ENCODE results near the gene ICAM5.
"Not testable (repeated sequence)": the region's sequence is repeated elsewhere in the genome, so short reads cannot be mapped to it uniquely, and the experiment has no call there.

ICAM5 gene

DNA sequence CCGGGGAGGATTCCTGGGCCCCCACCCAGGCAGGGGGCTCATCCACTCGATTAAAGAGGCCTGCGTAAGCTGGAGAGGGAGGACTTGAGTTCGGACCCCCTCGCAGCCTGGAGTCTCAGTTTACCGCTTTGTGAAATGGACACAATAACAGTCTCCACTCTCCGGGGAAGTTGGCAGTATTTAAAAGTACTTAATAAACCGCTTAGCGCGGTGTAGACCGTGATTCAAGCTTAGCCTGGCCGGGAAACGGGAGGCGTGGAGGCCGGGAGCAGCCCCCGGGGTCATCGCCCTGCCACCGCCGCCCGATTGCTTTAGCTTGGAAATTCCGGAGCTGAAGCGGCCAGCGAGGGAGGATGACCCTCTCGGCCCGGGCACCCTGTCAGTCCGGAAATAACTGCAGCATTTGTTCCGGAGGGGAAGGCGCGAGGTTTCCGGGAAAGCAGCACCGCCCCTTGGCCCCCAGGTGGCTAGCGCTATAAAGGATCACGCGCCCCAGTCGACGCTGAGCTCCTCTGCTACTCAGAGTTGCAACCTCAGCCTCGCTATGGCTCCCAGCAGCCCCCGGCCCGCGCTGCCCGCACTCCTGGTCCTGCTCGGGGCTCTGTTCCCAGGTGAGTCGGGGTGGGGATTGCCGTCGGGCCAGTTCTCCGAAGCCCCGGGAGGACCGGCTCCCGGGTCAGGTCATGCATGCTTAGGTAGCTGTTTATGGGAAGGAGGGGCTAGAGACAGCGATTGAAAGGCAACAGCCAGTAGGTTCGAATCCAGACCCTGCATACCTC is 18.9 kb upstream of the ICAM5 start, which contains the start of gene ICAM1:
ICAM1 (plus strand) TSS at position 505 of the 779 bp plus-strand sequence; CDS start at position 545, 40 bp downstream.
- DNase-seq = peak; percentile 29

DNA sequence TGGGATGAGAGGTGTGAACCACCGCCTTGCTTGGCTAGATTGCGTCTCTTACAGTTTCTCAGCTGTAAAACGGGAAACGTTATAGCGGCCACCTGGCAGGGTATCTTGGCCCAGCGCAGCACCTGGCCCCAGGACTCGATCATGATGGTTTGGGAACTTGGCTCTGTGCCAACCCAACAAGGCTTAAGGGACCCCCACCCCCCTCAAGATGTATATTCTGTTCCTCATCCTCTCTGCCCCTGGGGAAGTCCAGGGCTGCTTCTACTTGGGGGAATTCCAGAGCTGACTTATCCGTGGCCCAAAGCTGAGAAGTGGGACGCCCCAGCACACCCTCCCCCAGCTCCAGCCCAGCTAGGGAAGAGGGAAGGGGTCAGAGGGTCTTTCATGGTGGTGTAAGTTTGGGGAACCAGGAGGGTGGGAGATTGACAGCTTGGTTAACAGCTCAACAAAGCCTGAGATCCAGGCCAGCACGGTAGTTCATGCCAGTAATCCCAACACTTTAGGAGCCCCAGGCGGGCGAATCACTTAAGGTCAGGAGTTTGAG is 18.1 kb upstream of the ICAM5 start:
- no peak for DNase-seq

DNA sequence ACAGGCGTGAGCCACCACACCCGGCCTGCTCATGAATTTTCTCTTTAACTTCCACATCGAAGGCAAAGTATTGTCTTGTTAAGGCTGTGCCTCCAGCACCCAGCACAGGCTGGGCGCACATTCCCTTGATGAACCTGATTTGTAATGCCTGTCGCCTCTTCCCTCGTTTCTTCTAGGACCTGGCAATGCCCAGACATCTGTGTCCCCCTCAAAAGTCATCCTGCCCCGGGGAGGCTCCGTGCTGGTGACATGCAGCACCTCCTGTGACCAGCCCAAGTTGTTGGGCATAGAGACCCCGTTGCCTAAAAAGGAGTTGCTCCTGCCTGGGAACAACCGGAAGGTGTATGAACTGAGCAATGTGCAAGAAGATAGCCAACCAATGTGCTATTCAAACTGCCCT is 15.2 kb upstream of the ICAM5 start:
- DNase-seq = no peak

DNA sequence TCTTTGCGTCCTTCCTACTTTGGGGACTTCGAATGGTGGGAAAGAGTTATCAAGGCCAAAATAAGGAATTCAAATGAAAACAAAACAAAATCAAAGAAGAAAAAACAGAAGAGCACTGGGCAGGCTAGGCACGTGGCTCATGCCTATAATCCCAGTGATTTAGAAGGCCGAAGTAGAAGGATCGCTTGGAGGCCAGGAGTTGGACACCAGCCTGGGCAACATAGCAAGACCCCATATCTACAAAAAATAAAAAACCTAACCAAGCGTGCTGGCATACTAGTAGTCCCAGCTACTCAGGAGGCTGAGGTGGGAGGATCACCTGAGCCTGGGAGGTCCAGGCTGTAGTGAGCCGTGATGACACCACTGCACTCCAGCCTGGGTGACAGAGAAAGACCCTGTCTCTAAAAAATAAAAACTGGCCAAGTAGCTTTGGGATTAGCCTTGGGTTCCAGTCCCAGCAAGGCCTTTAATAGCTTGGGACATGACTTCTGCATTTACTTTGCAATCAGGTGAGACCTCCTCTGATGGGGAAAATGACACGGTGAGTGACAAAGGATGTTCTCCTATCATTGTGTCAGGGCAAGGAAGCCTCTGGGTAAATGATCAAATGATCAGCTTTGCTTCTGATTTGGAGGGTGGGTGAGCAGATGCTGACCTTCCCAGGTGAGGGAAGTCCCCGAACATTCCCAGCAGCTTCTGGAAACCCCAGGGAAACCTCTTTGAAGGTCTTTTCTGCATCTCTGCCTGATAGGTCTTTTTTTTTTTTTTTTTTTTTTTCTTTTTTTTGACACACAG is 11.8 kb upstream of the ICAM5 start:
- DNase-seq = no peak

DNA sequence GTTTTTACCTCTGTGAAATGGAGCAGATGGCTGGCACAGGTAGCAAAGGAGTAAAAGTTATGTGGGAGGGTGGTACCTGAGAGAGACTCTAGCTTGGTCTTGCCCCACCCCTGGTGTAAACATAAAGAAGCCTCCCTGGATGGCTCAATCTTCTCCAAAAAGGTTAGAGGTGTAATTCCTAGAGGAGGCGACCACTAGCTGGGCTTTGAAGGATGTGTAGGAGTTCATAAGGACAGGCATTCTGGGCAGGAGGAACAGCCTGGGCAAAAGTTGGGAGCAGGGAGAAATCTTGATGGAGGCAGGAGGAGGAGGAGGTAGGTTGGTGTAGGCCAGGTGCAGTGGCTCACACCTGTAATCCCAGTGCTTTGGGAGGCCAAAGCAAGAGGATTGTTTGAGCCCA is 10.8 kb upstream of the ICAM5 start:
- no peak for DNase-seq

DNA sequence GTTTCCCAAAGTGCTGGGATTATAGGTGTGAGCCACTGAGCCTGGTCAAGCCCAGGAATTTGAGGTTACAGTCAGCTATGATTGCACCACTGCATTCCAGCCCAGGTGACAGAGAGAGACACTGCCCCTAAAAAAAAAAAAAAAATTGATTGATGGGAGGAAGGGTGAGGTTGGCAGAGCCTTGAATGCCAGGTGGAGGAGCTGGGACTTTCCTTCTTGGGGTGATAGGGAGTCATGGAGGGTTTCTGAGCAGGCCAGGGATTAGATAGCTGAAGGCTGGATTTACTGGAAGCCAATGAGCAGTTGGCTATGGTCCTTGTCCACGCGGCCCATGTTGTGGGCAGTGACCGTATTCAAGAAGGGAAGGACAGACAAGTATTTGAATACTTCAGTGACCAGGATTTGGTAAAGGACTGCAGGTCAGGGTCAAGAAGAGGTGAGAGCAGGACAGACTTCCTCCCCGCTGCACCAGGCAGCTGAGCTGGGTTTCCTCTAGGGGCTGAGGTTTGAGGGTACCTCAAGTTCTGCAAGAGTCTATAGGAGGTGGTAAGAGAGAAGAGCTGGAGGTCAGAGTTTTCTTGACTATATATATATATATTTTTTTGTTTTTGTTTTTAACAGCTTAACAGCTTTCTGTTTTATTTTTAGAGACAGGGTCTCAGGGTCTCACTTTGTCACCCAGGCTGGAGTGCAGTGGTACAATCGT is 9.9 kb upstream of the ICAM5 start:
- DNase-seq = no peak

DNA sequence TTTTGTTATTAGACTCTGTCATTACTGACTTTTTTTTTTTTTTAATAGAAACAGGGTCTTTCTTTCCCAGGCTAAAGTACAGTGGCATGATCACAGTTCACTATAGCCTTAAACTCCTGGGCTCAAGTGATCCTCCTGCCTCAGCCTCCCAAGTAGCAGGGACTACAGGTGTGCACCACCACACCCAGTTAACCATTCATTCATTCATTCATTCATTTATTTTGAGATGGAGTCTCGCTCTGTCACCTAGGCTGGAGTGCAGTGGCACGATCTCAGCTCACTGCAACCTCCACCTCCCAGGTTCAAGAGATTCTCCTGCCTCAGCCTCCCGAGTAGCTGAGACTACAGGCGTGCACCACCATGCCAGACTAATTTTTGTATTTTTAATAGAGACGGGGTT is 7.7 kb upstream of the ICAM5 start:
- DNase-seq = not testable (repeated sequence)

DNA sequence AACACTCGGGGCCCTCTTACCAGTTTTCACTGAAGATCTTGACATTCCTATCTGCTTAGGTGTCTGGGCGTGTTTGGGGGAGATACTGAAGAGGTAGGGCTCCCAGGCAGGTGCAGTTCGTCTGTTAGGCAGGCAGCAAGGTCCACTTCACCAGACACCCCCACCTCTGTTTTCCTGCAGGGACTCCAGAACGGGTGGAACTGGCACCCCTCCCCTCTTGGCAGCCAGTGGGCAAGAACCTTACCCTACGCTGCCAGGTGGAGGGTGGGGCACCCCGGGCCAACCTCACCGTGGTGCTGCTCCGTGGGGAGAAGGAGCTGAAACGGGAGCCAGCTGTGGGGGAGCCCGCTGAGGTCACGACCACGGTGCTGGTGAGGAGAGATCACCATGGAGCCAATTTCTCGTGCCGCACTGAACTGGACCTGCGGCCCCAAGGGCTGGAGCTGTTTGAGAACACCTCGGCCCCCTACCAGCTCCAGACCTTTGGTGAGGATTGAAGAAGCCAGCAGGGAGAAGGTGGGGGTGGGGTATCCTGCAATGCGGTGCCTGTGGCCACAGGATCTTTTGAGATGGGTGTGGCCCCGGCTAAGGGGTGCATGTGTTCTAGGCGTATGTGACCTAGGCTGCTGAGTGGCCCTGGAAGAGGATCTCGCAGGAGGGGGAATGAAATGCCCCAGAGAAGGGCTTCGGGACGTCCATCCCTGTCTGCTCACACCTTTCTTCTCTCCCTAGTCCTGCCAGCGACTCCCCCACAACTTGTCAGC is 6.3 kb upstream of the ICAM5 start:
- no peak for DNase-seq

DNA sequence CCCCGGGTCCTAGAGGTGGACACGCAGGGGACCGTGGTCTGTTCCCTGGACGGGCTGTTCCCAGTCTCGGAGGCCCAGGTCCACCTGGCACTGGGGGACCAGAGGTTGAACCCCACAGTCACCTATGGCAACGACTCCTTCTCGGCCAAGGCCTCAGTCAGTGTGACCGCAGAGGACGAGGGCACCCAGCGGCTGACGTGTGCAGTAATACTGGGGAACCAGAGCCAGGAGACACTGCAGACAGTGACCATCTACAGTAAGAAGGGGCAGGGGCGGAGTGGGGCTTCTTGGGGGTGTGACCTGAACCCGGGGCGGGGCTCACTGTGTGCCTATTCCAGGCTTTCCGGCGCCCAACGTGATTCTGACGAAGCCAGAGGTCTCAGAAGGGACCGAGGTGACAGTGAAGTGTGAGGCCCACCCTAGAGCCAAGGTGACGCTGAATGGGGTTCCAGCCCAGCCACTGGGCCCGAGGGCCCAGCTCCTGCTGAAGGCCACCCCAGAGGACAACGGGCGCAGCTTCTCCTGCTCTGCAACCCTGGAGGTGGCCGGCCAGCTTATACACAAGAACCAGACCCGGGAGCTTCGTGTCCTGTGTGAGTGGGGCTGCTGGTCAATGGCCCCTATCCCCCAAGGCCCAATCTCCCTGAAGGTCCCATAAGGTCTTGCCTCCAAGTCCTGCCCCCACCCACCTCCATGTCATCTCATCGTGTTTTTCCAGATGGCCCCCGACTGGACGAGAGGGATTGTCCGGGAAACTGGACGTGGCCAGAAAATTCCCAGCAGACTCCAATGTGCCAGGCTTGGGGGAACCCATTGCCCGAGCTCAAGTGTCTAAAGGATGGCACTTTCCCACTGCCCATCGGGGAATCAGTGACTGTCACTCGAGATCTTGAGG is 5.4 kb upstream of the ICAM5 start:
- no peak for DNase-seq

DNA sequence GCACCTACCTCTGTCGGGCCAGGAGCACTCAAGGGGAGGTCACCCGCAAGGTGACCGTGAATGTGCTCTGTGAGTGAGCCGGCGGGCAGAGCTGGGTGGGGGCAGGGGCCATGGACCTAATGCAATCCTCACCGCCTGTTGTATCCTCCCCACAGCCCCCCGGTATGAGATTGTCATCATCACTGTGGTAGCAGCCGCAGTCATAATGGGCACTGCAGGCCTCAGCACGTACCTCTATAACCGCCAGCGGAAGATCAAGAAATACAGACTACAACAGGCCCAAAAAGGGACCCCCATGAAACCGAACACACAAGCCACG is 4.8 kb upstream of the ICAM5 start:
- DNase-seq = no peak

DNA sequence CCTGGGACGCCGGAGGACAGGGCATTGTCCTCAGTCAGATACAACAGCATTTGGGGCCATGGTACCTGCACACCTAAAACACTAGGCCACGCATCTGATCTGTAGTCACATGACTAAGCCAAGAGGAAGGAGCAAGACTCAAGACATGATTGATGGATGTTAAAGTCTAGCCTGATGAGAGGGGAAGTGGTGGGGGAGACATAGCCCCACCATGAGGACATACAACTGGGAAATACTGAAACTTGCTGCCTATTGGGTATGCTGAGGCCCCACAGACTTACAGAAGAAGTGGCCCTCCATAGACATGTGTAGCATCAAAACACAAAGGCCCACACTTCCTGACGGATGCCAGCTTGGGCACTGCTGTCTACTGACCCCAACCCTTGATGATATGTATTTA is 4.4 kb upstream of the ICAM5 start:
- DNase-seq = no peak

DNA sequence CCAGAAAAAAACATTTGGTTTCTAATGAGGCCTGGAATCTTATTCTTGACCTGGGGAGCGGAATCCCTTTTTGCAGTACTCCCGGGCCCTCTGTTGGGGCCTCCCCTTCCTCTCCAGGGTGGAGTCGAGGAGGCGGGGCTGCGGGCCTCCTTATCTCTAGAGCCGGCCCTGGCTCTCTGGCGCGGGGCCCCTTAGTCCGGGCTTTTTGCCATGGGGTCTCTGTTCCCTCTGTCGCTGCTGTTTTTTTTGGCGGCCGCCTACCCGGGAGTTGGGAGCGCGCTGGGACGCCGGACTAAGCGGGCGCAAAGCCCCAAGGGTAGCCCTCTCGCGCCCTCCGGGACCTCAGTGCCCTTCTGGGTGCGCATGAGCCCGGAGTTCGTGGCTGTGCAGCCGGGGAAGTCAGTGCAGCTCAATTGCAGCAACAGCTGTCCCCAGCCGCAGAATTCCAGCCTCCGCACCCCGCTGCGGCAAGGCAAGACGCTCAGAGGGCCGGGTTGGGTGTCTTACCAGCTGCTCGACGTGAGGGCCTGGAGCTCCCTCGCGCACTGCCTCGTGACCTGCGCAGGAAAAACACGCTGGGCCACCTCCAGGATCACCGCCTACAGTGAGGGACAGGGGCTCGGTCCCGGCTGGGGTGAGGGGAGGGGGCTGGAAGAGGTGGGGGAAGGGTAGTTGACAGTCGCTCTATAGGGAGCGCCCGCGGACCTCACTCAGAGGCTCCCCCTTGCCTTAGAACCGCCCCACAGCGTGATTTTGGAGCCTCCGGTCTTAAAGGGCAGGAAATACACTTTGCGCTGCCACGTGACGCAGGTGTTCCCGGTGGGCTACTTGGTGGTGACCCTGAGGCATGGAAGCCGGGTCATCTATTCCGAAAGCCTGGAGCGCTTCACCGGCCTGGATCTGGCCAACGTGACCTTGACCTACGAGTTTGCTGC is 2.7 kb upstream of the ICAM5 start, which contains the start of gene ICAM4:
ICAM4 (plus strand) TSS at position 153 of the 935 bp plus-strand sequence; CDS start at position 211, 58 bp downstream.
- DNase-seq = no peak

DNA sequence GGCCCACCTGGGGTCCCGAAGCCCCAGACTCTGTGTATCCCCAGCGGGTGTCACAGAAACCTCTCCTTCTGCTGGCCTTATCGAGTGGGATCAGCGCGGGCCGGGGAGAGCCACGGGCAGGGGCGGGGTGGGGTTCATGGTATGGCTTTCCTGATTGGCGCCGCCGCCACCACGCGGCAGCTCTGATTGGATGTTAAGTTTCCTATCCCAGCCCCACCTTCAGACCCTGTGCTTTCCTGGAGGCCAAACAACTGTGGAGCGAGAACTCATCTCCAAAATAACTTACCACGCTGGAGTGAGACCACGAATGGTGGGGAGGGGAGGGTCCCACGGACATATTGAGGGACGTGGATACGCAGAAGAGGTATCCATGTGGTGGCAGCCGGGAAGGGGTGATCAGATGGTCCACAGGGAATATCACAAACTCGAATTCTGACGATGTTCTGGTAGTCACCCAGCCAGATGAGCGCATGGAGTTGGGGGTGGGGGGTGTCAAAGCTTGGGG is 1.0 kb upstream of the ICAM5 start:
- peak; percentile 58 for DNase-seq

DNA sequence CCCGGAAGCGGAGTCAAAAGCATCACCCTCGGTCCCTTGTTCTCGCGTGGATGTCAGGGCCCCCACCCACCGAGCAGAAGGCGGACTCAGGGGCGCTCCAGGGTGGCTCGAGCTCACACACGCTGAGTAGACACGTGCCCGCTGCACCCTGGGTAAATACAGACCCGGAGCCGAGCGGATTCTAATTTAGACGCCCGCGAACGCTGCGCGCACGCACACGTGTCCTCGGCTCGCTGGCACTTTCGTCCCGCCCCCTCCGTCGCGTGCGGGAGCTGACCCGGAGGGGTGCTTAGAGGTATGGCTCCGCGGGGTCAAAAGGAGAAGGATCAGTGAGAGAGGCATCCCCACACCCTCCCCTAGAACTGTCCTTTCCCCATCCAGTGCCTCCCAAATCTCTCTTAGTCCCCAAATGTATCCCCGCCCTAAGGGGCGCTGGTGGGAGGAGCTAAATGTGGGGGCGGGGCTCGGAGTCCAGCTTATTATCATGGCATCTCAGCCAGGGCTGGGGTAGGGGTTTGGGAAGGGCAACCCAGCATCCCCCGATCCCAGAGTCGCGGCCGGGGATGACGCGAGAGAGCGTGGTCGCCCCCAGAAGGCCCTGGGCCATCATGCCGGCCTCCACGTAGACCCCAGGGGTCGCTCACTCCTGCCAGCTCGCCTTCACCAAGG is 451 bp upstream of the ICAM5 start:
- peak; percentile 78 for DNase-seq

DNA sequence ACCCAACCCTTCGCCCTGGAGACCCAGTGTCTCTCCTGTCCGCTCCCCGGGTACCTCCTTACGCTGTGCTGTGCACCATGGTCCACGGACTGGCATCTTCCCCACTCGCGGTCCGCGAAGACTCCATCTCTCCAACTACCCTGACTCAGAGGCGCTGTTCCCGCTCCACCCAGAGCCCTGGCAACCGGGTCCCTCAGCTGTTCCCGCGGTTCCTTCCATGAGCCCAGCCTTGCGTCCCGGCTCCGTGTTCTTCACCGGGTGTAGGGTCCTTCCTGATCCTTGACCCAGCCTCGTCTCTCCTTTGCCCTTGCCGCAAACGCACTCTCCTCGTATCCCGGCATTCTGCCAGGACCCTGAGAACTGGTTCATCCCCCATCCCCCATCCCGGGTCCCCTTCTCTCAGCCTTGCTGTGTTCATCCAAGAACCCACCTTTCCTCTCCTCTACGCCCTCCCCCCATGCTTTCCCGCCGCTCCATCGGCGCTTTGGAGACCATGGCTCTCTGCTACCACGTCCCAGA is 664 bp downstream of the ICAM5 start:
- no peak for DNase-seq

DNA sequence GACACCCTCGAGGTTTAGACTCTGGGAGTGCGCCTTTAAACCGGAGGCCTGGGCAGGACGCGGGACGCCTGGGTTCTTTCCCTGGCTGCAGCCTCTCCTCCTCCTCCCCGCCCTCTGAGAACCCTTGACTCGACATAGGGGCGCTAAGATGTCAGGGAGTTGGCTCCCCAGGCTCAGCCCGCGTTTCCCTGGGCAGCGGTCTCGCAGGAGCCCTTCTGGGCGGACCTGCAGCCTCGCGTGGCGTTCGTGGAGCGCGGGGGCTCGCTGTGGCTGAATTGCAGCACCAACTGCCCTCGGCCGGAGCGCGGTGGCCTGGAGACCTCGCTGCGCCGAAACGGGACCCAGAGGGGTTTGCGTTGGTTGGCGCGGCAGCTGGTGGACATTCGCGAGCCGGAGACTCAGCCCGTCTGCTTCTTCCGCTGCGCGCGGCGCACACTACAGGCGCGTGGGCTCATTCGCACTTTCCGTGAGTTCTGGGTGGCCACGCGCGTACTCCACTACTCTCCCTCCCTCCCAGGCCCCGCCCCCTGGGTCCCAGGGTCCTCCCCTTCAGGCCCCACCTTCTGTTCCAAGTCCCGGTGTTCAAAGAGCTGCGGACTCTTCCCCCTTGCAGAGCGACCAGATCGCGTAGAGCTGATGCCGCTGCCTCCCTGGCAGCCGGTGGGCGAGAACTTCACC is 1.3 kb downstream of the ICAM5 start:
- DNase-seq = peak; percentile 43

DNA sequence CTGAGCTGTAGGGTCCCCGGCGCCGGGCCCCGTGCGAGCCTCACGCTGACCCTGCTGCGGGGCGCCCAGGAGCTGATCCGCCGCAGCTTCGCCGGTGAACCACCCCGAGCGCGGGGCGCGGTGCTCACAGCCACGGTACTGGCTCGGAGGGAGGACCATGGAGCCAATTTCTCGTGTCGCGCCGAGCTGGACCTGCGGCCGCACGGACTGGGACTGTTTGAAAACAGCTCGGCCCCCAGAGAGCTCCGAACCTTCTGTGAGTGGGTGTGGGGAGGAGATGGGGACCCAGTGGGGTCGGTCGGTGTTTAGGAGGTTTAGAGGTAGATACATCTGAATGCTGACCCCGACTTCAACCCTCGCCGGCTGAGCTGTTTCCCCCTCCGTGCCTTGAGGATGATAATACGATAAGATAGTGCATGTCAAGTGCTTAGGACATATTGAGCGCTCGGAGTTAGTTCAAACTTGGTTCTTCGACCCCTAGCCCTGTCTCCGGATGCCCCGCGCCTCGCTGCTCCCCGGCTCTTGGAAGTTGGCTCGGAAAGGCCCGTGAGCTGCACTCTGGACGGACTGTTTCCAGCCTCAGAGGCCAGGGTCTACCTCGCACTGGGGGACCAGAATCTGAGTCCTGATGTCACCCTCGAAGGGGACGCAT is 1.9 kb downstream of the ICAM5 start:
- DNase-seq = no peak

DNA sequence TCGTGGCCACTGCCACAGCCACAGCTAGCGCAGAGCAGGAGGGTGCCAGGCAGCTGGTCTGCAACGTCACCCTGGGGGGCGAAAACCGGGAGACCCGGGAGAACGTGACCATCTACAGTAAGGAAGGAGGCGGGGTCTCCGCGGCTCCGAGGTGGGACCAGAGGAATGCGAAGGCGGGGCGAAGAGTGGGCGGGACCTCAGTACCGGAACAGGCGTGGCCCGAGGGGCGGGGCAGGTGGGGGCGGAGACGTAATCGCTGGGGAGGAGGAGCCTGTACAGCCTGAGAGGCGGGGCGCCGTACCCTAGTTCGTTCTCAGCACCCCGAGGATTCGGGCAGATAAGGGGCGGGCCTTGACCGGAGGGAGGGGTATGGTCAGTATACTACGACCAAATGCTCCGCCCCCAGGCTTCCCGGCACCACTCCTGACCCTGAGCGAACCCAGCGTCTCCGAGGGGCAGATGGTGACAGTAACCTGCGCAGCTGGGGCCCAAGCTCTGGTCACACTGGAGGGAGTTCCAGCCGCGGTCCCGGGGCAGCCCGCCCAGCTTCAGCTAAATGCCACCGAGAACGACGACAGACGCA is 2.5 kb downstream of the ICAM5 start:
- no peak for DNase-seq
